Sigmoid colon (tissue), 7 donors: ENCODE data around the gene COL6A2. TPM values are rescaled to one million over a fixed set of nuclear protein-coding genes. Genes with fewer than 3 reads are reported as not detected.

Experiments used
- DNase-seq: peaks from one replicate; pipeline ENCODE4 v3.0.0-alpha.2; 2019
- H3K27ac ChIP-seq, 4 donors: fragments of 200-600 bp; sonication (generic); one replicate each; pipeline ENCODE4 v1.5.1; 2016 to 2019; ENCODE audit warnings: mild to moderate bottlenecking in 1 of 4
- H3K27me3 ChIP-seq, 3 donors: fragments of 200-600 bp; sonication (generic); one replicate each; pipeline ENCODE4 v1.5.1; 2019; ENCODE audit warnings: mild to moderate bottlenecking in 1 of 3
- H3K36me3 ChIP-seq, 4 donors: fragments of 200-600 bp; sonication (generic); one replicate each; pipeline ENCODE4 v1.5.1; 2016 to 2019
- H3K4me1 ChIP-seq, 4 donors: fragments of 200-600 bp; sonication (generic); one replicate each; pipeline ENCODE4 v1.5.1; 2017 to 2019
- H3K4me3 ChIP-seq, 4 donors: fragments of 200-600 bp; sonication (generic); one replicate each; pipeline ENCODE4 v1.5.1; 2017 to 2019; ENCODE audit warnings: mild to moderate bottlenecking in 2 of 4, moderate library complexity in 1 of 4
- H3K9me3 ChIP-seq, 4 donors: fragments of 200-600 bp in 3 of 4; sonication (generic) in 3 of 4; one replicate each; pipeline versions ENCODE4 v1.5.1 to v1.6.1; 2013 to 2019
- EP300 ChIP-seq, 4 donors: sonication (generic); formaldehyde crosslinking; IDR thresholded peaks; one replicate each; pipeline ENCODE4 v1.6.1; 2017; ENCODE audit warnings: antibody characterized with exemption in 4 of 4
- POLR2A ChIP-seq, 2 donors: fragments of 450-650 bp; IDR thresholded peaks; one replicate each; pipeline ENCODE4 v1.6.1; 2016; ENCODE audit warnings: antibody characterized with exemption in 2 of 2, mild to moderate bottlenecking in 2 of 2, moderate library complexity in 2 of 2
- POLR2AphosphoS5 ChIP-seq, 4 donors: sonication (generic); formaldehyde crosslinking; IDR thresholded peaks; one replicate each; pipeline ENCODE4 v1.6.1; 2017; ENCODE audit warnings: antibody characterized with exemption in 4 of 4
- WGBS, 2 donors: extraction: QIAGEN DNeasy Blood & Tissue Kit; methylation state at CpG; one replicate each; pipeline ENCODE4 v1.1.7; 2013; 5-methylcytosine and 5-hydroxymethylcytosine counted together
- intact Hi-C: fragments of 100-400 bp; cut with DNase I; formaldehyde crosslinking; loops from one replicate; pipeline ENCODE4 v1.15.1; 2023
- polyA plus RNA-seq, 3 donors: library from polyadenylated mRNA; stranded (reverse); fragments of 200-250 nt; gene quantifications; one replicate each; pipeline ENCODE4 v1.2.3, GENCODE V29; 2013
- total RNA-seq, 4 donors: library from RNA; depleted of rRNA; stranded (reverse); fragments of >200 nt; gene quantifications; one replicate each; pipeline ENCODE4 v1.1.0, GENCODE V29; 2016
- TF ChIP-seq, protein P1 (sequence below), 4 experiments: fragments of 450-650 bp in 3 of 4; fragments of 200-600 bp in 1 of 4; IDR thresholded peaks; one replicate each; pipeline ENCODE4 v1.5.1; 2016 to 2019; ENCODE audit warnings: antibody characterized with exemption in 4 of 4, mild to moderate bottlenecking in 3 of 4, moderate library complexity in 2 of 4
- donor health status: healthy with polysubstance abuse.
- donor health status: Bipolar disorder and iron deficiency.
- donor health status: healthy.

Gene COL6A2
- total and polyA plus RNA-seq, 7 donors, result 14.3 to 1,745 (median 570) TPM

DNA sequence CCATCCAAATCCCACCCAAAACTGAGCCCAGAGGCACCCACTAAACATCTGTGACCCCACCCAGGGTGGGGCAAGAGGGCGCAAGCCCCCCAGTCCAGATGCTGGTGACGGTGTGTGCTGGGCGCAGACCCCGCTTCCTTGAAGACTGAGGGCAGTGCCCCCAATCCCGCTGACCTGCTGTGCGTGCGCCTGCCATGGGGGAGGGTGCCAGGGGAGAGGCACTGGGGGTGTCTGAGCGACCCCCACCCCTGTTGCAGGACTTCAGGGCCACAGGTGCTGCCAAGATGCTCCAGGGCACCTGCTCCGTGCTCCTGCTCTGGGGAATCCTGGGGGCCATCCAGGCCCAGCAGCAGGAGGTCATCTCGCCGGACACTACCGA, 13.3 kb downstream of the COL6A2 start:
- H3K27me3 ChIP-seq, result no peaks in the 10 kb centered on the region
- no peak for TF ChIP-seq POLR2AphosphoS5 (IDR thresholded peaks at IDR 0.05)
- TF ChIP-seq, protein P1, sequence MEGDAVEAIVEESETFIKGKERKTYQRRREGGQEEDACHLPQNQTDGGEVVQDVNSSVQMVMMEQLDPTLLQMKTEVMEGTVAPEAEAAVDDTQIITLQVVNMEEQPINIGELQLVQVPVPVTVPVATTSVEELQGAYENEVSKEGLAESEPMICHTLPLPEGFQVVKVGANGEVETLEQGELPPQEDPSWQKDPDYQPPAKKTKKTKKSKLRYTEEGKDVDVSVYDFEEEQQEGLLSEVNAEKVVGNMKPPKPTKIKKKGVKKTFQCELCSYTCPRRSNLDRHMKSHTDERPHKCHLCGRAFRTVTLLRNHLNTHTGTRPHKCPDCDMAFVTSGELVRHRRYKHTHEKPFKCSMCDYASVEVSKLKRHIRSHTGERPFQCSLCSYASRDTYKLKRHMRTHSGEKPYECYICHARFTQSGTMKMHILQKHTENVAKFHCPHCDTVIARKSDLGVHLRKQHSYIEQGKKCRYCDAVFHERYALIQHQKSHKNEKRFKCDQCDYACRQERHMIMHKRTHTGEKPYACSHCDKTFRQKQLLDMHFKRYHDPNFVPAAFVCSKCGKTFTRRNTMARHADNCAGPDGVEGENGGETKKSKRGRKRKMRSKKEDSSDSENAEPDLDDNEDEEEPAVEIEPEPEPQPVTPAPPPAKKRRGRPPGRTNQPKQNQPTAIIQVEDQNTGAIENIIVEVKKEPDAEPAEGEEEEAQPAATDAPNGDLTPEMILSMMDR (IDR thresholded peaks at IDR 0.05), result no peak
- no peak for TF ChIP-seq POLR2A (IDR thresholded peaks at IDR 0.05)
- no peak for TF ChIP-seq EP300 (IDR thresholded peaks at IDR 0.05)
- peaks cover 33 to 45% (median 45%) of the 10 kb centered on the region in 4 donors for H3K36me3 ChIP-seq
- H3K4me1 ChIP-seq, result peaks cover 0 to 36% (median 30%) of the 10 kb centered on the region in 4 donors
- no peak overlapping the region for H3K4me3 ChIP-seq
- no peaks in the 10 kb centered on the region for H3K9me3 ChIP-seq
- intact Hi-C loops, result no loop called here
- 82 to 91% methylated on average over 12 of the region's 12 CpGs for WGBS, 2 donors
- DNase-seq, result peak; percentile 67
- H3K27ac ChIP-seq, result peak overlapping the region; percentile 73 to 81 (median 74)

DNA sequence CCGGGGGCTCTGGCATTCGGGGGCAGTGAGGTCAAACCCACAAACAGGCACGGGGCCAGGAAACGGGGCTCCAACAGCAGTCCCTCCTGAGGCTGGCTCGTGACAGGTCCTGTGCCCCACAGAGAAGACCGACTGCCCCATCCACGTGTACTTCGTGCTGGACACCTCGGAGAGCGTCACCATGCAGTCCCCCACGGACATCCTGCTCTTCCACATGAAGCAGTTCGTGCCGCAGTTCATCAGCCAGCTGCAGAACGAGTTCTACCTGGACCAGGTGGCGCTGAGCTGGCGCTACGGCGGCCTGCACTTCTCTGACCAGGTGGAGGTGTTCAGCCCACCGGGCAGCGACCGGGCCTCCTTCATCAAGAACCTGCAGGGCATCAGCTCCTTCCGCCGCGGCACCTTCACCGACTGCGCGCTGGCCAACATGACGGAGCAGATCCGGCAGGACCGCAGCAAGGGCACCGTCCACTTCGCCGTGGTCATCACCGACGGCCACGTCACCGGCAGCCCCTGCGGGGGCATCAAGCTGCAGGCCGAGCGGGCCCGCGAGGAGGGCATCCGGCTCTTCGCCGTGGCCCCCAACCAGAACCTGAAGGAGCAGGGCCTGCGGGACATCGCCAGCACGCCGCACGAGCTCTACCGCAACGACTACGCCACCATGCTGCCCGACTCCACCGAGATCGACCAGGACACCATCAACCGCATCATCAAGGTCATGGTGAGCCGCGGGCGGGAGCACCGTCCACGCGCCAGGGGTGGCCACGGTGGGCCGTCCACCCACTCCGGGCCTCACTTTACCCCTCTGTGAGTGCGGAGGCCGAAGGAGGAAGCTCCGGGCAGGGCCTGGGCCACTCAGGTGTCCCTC, 14.2 kb downstream of the COL6A2 start:
- TF ChIP-seq POLR2AphosphoS5 (IDR thresholded peaks at IDR 0.05), result no peak
- no peak for TF ChIP-seq POLR2A (IDR thresholded peaks at IDR 0.05)
- H3K36me3 ChIP-seq, result peaks cover 42 to 55% (median 54%) of the 10 kb centered on the region in 4 donors
- peak overlapping the region in 1 of 4 donors; percentile 25 for H3K27ac ChIP-seq
- H3K4me1 ChIP-seq, result peaks cover 0 to 32% (median 30%) of the 10 kb centered on the region in 4 donors
- 93 to 95% methylated on average over 69 of the region's 69 CpGs for WGBS, 2 donors
- intact Hi-C loops, result no loop called here
- no peaks in the 10 kb centered on the region for H3K9me3 ChIP-seq
- no peaks in the 10 kb centered on the region for H3K27me3 ChIP-seq
- H3K4me3 ChIP-seq, result no peak overlapping the region
- peak; percentile 69 for DNase-seq

DNA sequence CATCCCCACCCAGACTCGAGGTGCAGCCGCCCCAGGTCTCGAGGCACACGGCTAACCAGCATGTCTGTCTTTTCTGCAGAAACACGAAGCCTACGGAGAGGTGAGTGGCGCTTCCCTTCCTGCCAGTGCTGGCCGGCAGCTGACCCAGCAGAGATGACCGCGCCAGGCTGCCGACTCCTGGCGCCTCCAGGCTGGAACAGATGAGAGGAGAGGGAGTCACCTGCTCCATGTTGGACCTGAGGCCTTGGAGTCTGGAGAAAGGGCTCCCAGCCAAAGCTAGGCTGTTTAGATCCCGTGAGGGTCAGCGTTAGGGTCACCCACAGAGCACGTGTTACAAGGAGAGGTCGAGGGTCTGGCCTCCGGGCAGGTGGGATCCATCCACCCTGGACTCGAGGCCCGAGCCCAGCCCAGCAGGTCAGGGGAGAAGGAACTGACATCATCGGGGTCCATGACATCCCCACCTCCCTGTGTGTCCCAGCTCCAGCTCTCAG, 14.9 kb downstream of the COL6A2 start:
- WGBS, 2 donors, result 89 to 94% methylated on average over 20 of the region's 20 CpGs
- intact Hi-C loops, result no loop called here
- Histone ChIP-seq H3K9me3 (no peaks in the 10 kb centered on the region), H3K4me3 (no peak overlapping the region), H3K27me3 (no peaks in the 10 kb centered on the region), H3K27ac (peak overlapping the region in 1 of 4 donors; percentile 25), H3K4me1 (peaks cover 0 to 32% (median 30%) of the 10 kb centered on the region in 4 donors), H3K36me3 (peaks cover 49 to 61% (median 61%) of the 10 kb centered on the region in 4 donors)
- TF ChIP-seq EP300 (IDR thresholded peaks at IDR 0.05), result no peak
- no peak for TF ChIP-seq POLR2A (IDR thresholded peaks at IDR 0.05)
- peak in 1 of 4 donors; percentile 5 for TF ChIP-seq POLR2AphosphoS5 (IDR thresholded peaks at IDR 0.05)
- TF ChIP-seq, protein P1 (IDR thresholded peaks at IDR 0.05), result no peak
- peak; percentile 63 for DNase-seq

DNA sequence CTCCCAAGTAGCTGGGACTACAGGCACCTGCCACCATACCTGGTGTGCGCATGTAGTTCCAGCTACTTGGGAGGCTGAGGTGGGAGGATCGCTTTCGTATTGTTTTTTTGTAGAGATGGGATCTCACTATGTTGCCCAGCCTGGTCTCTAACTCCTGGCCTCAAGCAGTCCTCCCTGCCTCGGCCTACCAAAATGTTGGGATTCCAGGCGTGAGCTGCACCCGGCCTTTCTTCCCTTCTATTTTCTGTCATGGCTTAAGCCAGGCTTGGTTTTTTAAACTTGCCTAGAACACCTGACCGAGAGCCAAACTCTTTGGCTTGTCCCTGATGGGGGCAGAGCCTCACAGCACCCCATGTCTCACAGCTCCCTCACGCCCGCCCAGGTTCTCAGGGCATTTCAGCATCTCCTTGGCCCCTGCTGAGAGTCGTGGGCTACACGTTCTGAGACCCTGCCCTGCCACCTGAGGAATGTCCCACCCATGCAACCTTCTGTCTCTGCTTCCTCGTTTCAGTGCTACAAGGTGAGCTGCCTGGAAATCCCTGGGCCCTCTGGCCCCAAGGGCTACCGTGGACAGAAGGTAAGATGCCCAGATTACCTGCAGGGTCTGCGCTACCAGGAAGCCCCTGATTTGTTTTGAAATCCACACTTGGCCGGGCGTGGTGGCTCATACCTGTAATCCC, 15.7 kb downstream of the COL6A2 start:
- peak overlapping the region in 2 of 4 donors; percentile 6 to 25 for H3K27ac ChIP-seq
- intact Hi-C loops, result no loop called here
- WGBS, 2 donors, result 86 to 92% methylated on average over 16 of the region's 16 CpGs
- no peaks in the 10 kb centered on the region for H3K9me3 ChIP-seq
- no peaks in the 10 kb centered on the region for H3K27me3 ChIP-seq
- peaks cover 58 to 70% (median 69%) of the 10 kb centered on the region in 4 donors for H3K36me3 ChIP-seq
- DNase-seq, result peak; percentile 48
- peaks cover 0 to 28% (median 27%) of the 10 kb centered on the region in 4 donors for H3K4me1 ChIP-seq
- TF ChIP-seq, protein P1 (IDR thresholded peaks at IDR 0.05), result no peak
- no peak for TF ChIP-seq POLR2A (IDR thresholded peaks at IDR 0.05)
- no peak for TF ChIP-seq POLR2AphosphoS5 (IDR thresholded peaks at IDR 0.05)
- TF ChIP-seq EP300 (IDR thresholded peaks at IDR 0.05), result no peak
- H3K4me3 ChIP-seq, result no peak overlapping the region

DNA sequence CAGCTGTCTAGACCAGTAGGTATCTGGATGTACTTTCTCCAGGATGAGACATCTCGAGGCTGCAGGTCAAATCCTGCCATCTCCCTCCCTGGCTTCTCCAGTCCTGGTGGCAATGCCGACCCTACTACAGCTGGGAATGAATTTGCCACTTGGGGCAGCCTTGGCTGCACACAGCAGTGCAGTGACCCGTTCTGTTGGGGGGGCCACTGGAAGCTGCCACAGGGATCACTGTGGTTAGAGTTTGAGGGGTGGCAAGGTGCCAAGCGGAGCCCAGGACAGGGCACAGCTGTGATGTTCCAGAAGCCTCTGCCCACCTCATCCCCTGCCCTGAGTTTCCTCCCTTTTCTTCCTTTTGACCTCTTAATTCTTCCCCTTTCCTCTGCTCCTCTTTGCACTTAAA, 17.1 kb downstream of the COL6A2 start:
- Histone ChIP-seq H3K27me3 (no peaks in the 10 kb centered on the region), H3K27ac (peak overlapping the region in 1 of 4 donors; percentile 56), H3K4me1 (peaks cover 0 to 15% (median 13%) of the 10 kb centered on the region in 4 donors), H3K4me3 (no peak overlapping the region), H3K36me3 (peaks cover 71 to 83% (median 83%) of the 10 kb centered on the region in 4 donors), H3K9me3 (no peaks in the 10 kb centered on the region)
- intact Hi-C loops, result no loop called here
- WGBS, 2 donors, result 77 to 92% methylated on average over 4 of the region's 4 CpGs
- no peak for TF ChIP-seq POLR2AphosphoS5 (IDR thresholded peaks at IDR 0.05)
- TF ChIP-seq, protein P1 (IDR thresholded peaks at IDR 0.05), result no peak
- no peak for TF ChIP-seq POLR2A (IDR thresholded peaks at IDR 0.05)
- no peak for TF ChIP-seq EP300 (IDR thresholded peaks at IDR 0.05)
- DNase-seq, result peak; percentile 71
